Mucosa of stomach (tissue), 1 donor: Measurements from ENCODE around the gene IRGQ.
"Not testable (repeated sequence)": the region's sequence is repeated elsewhere in the genome, so short reads cannot be mapped to it uniquely, and the experiment has no call there.

ENCODE experiments used
- H3K27me3 ChIP-seq: one replicate; pipeline ENCODE4 v1.7.0; 2013; ENCODE audit warnings: mild to moderate bottlenecking, low read length; ENCODE audit not compliant: control insufficient read depth, insufficient read depth
- H3K36me3 ChIP-seq: one replicate; pipeline ENCODE4 v1.7.0; 2013; ENCODE audit warnings: low read length; ENCODE audit not compliant: control insufficient read depth, insufficient read depth
- H3K4me1 ChIP-seq: one replicate; pipeline ENCODE4 v1.7.0; 2013; ENCODE audit warnings: mild to moderate bottlenecking, low read length; ENCODE audit not compliant: control insufficient read depth, insufficient read depth
- H3K4me3 ChIP-seq: one replicate; pipeline ENCODE4 v1.7.0; 2013; ENCODE audit warnings: low read length
- H3K9ac ChIP-seq: one replicate; pipeline ENCODE4 v1.7.0; 2013; ENCODE audit warnings: mild to moderate bottlenecking, low read length, moderate library complexity
- H3K9me3 ChIP-seq: one replicate; pipeline ENCODE4 v1.7.0; 2013; ENCODE audit warnings: mild to moderate bottlenecking, low read length, moderate library complexity; ENCODE audit not compliant: control insufficient read depth
- donor health status: Pancreatic carcinoma.

IRGQ gene

DNA sequence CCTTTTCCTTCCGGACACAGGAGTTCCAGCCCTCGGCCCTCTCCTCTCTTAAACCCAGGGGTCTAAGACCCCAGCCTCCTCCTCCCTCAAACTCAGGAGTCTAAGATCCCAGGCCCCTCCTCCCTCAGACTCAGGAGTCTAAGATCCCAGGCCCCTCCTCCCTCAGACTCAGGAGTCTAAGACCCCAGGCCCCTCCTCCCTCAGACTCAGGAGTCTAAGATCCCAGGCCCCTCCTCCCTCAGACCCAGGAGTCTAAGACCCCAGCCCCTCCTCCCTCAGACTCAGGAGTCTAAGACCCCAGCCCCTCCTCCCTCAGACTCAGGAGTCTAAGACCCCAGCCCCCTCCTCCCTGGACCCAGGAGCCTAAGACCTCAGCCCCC lies 39.6 kb upstream of the IRGQ start:
- H3K9me3 ChIP-seq, H3K4me3 ChIP-seq, H3K36me3 ChIP-seq, H3K9ac ChIP-seq: not testable (repeated sequence)
- H3K27me3 ChIP-seq, result peaks cover 27% of the 10 kb centered on the region
- H3K4me1 ChIP-seq, result peaks cover 12% of the 10 kb centered on the region

DNA sequence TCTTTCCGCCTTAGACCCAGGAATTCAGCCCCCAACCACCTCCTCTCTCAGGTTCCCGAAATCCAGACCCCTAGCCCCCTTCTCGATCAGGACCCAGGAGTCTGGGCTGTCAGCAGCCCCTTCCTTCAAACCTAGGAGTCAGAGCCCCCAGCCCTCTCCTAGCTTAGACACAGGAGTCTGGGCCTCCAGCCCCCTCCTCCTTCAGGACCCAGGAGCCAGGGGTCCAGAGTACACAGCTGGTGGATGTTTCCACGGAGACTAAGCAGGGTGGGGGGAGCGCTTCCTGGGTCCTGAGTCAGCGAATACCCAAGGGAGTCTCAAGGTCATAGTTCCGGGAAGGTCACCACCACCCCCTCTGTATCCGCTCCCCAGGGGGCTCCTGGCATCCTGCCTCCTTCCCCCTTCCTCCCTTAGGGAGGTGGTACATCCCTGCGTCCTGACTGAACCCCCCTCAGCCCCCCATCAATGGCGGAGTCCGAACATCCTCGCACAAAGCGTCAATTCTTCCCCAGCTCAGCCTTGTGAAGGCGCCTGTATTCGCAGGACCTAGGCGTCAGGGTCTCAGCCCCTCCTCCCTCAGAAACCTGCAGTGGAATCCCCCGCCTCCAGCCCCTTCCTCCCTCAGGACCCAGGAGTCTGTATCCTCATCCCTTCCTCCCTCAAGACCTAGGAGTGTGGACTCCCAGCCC lies 39.1 kb upstream of the IRGQ start:
- Histone ChIP-seq H3K9ac (no peak overlapping the region), H3K4me1 (peaks cover 7% of the 10 kb centered on the region), H3K27me3 (peaks cover 22% of the 10 kb centered on the region), H3K4me3 (no peak overlapping the region), H3K36me3 (no peaks in the 10 kb centered on the region), H3K9me3 (peaks cover 5% of the 10 kb centered on the region)

DNA sequence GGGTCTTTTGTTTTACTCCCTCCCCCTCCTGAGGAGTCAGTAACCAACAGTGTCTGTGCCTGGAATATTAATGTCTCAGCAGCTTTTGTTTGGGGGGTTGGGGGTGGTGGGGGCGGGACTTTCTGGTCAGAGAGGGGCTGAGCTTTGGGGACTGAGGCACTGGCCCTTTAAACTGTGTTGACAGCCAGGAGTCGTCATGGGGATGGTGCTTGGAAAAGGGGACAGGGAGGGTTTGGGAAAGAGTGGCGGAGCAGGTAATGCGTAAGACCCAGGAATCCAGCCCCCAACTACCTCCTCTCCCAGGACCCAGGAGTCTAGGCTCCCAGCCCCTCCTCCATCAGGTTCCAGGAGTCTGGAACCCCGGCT lies 38.6 kb upstream of the IRGQ start:
- Histone ChIP-seq H3K9me3 (peaks cover 5% of the 10 kb centered on the region), H3K4me1 (peaks cover 6% of the 10 kb centered on the region), H3K4me3 (no peak overlapping the region), H3K27me3 (peaks cover 22% of the 10 kb centered on the region), H3K36me3 (no peaks in the 10 kb centered on the region), H3K9ac (no peak overlapping the region)

DNA sequence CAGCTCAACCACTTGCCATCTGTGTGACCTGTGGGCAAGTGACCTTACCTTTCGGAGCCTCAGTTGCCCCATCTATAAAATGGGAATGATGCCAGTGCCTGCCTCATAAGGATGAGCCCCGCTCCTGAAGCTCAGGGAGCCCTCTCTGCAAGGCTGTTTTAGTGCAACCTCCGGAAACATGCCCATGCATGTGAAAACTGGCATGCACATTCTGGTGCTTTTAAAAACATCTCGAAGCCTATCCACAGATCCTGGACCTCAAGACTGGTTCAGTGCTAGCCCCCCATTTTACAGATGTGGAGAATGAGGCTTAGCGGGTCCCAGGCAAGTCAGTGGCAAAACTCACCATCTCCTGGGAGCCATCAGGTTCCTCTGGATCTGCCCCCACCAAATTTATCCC lies 38.1 kb upstream of the IRGQ start:
- peaks cover 5% of the 10 kb centered on the region for H3K9me3 ChIP-seq
- H3K4me1 ChIP-seq, result peaks cover 4% of the 10 kb centered on the region
- no peaks in the 10 kb centered on the region for H3K36me3 ChIP-seq
- no peak overlapping the region for H3K9ac ChIP-seq
- no peak overlapping the region for H3K4me3 ChIP-seq
- peaks cover 20% of the 10 kb centered on the region for H3K27me3 ChIP-seq

DNA sequence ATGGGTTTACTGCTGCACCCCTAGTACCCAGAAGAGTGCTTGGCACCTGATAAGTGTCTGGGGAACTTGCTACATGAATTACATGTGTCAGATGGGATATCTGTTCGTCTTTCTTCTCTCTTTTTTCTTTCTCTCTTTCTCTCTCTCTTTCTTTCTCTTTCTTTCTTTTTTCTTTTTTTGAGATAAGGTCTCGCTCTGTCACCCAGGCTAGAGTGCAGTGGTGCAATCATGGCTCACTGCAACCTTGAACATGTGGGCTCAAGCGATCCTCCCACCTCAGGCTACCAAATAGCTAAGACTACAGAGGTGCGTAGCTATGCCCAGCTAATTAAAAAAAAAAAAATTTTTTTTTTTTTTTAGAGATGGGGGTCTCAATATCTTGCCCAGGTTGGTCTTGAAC lies 37.6 kb upstream of the IRGQ start:
- H3K9me3 ChIP-seq, result no peaks in the 10 kb centered on the region
- peaks cover 14% of the 10 kb centered on the region for H3K27me3 ChIP-seq

DNA sequence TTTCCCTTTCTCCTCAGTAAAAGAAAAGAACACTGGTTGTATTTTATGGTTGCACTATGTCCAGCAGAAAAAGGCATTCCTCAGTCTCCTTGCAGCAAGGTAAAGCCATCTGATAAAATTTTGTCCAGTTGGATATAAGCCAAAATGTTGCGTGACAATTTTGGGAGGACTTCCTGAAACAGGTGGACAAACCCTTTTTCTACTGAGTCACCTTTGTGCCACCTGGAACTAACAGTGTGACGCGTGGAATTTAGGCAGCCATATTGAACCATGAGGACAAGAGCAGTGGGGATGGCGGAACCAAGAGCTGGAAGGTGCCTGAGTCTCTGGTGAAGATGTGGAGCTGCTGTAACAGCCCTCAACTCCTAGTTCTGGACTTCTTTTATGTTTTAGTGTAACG lies 35.6 kb upstream of the IRGQ start:
- no peaks in the 10 kb centered on the region for H3K9me3 ChIP-seq
- H3K4me3 ChIP-seq, result no peak overlapping the region
- peaks cover 8% of the 10 kb centered on the region for H3K27me3 ChIP-seq
- H3K4me1 ChIP-seq, result no peaks in the 10 kb centered on the region
- no peaks in the 10 kb centered on the region for H3K36me3 ChIP-seq
- H3K9ac ChIP-seq, result no peak overlapping the region

More for the DNA sequence above, 37.6 kb upstream of the IRGQ start:
- Histone ChIP-seq H3K4me1 (no peaks in the 10 kb centered on the region), H3K36me3 (no peaks in the 10 kb centered on the region), H3K4me3 (no peak overlapping the region), H3K9ac (no peak overlapping the region)

DNA sequence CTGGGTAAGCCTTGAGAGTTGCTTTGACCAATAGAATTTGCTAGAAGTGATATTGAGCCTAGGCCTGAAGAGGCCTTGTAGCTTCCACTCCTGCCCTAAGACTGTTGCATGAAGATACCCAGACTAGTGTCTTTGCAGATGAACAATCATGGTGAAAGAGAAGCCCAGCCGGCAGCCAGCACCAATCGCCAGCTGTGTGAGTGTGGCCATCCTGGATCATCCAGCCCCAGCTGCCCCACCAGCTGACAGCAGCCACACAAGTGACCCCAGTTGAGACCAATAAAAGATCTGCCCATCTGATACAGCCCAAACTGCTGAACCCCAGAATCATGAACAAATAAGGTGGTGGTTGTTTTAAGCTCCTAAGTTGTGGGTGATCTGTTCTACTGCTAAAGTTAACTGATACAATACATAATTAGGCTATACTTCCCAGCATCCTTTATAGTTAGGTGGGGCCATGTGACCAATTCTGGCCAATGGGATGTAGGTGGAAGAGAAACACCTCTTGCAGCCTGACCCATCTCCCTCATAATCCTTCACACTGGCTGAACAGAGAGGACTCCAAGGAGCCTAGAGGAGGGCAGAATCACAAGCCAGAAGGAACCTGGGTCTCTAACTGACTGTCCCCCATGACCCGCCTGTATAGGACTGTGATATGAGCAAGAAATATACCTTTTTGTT lies 32.9 kb upstream of the IRGQ start:
- Histone ChIP-seq H3K9ac (no peak overlapping the region), H3K27me3 (peaks cover 3% of the 10 kb centered on the region)

DNA sequence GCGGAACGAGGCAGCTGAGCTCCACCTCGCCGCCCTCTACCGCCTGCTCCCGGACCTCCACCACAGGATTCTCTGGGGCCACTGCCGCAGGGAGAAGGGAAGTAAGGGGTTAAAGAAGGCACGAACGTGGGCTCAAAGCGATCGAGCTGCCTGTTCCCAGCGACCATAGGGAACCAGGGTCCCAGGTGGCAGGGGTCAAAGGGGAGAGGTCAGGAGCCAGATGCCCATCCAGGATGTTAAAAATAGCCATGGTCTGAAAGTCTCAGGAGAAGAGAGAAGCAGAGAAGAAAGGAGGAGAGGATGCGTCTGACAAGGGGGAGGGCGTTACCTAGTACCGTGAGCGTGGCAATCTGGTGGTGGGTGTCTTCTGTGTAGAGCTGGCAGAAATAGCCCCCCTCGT lies 30.9 kb upstream of the IRGQ start:
- no peak overlapping the region for H3K9ac ChIP-seq
- no peak overlapping the region for H3K4me3 ChIP-seq
- no peaks in the 10 kb centered on the region for H3K4me1 ChIP-seq
- no peaks in the 10 kb centered on the region for H3K36me3 ChIP-seq
- no peaks in the 10 kb centered on the region for H3K27me3 ChIP-seq
- H3K9me3 ChIP-seq, result no peaks in the 10 kb centered on the region

More for the DNA sequence above, 32.9 kb upstream of the IRGQ start:
- no peaks in the 10 kb centered on the region for H3K36me3 ChIP-seq
- no peak overlapping the region for H3K4me3 ChIP-seq
- no peaks in the 10 kb centered on the region for H3K4me1 ChIP-seq
- no peaks in the 10 kb centered on the region for H3K9me3 ChIP-seq

DNA sequence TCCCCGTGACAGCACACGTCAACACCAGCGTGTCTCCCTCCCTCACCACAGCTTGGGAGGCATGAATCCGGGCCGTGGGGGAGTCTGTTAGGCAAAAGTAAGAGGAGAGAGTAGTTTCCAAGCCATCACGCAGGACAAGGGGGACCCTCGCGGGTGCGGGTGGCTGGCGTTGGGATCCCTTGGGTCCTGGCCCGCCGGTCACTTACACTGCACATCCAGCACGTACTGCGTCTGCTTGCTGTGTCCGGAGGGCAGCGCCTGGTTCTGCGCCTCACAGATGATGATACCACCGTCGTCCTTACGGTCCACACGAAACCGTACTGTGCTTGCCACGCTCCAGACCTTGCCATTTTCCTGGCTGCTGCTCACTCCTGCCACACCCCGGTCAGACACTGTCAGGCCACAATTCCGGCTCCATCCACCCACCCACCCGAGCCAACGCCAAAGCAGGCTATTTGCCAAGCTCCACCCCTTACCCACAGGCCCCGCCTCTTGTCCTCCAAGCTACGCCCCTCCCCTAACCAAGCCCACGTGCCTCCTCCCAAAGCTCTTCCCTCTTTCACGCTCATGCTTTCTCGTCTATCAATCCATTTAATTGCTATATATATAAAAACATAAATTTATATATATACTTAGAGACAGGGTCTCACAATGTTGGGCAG lies 30.1 kb upstream of the IRGQ start:
- Histone ChIP-seq H3K36me3 (no peaks in the 10 kb centered on the region), H3K4me3 (no peak overlapping the region), H3K4me1 (no peaks in the 10 kb centered on the region), H3K27me3 (no peaks in the 10 kb centered on the region), H3K9ac (no peak overlapping the region), H3K9me3 (no peaks in the 10 kb centered on the region)

DNA sequence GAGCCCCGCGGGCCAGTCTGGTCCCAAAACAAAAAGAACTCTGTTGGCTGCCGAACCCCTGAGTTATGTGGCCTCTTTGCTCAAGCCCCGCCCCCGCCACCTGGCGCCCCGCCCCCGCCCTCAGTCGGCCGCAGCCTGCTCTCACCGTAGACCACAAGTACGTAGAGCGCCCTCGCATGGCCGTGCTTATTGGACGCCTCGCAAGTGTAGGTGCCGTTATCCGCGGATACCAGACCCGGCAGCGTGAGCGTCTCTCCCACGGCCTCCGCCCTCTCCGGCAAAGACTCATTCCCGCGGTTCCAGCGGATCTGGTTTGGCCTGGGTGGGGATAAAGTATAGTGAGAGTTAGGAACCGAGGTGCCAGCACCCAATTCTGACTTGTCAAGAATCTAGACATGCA lies 29.0 kb upstream of the IRGQ start:
- no peak overlapping the region for H3K9ac ChIP-seq
- no peaks in the 10 kb centered on the region for H3K9me3 ChIP-seq
- no peaks in the 10 kb centered on the region for H3K36me3 ChIP-seq
- H3K4me3 ChIP-seq, result no peak overlapping the region
- peaks cover 8% of the 10 kb centered on the region for H3K4me1 ChIP-seq
- H3K27me3 ChIP-seq, result no peaks in the 10 kb centered on the region

DNA sequence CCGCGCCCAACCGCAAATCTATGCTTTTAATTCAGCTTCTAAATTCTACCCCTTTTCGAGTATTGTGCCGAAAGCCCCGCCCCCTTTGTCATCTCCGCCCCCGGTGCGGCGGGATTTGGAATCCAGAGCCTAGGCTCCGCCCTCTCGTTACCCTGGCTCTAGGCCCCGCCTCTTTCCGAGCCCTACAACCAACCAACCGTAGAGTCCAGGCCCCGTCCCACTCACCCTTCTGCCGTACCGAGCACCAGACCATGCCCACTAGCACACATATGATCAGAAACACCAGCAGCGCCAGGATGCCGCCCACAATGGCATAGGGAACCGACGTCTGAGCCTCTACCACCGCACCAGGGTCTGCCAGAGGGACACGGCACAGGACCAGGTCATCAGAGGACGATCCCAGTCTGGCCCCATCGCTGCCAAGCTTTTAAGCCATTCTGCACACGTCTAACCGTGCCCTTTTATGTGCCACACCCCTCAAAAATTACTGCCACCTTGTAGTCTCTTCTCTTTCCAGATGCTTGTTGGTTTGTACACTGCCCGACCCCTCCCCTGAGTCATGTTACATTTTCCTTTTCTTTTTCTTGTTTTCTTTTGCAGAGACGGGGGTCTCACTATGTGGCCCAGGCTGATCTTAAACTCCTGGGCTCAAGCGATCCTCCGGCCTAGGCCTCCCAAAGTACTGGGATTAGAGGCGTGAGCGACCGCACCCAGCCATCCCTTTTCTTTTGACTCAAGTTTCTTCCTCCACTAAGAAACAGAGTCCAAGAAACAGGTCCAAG lies 28.1 kb upstream of the IRGQ start:
- Histone ChIP-seq H3K4me3 (no peak overlapping the region), H3K9ac (no peak overlapping the region), H3K27me3 (no peaks in the 10 kb centered on the region), H3K4me1 (peaks cover 9% of the 10 kb centered on the region), H3K9me3 (no peaks in the 10 kb centered on the region), H3K36me3 (no peaks in the 10 kb centered on the region)

DNA sequence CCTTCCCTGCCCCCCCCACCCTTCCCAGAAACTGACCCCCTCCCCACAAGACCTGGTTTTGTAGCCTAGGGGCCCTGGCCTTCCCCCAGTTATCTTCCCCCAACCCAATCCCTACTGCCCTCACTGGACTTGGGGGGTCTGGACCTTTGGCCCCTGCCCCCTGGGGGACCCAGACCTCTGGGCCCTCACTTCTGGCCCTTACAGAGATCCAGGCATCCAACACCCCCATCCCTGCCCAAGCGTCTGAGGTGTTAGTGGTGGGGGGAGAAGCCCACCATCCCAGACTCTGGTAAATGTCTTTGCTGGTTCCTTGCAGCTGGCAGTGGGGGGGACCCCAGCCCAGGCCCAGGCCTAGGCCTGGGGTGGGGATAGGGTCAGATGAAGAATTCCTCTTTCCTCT lies 27.0 kb upstream of the IRGQ start:
- no peak overlapping the region for H3K4me3 ChIP-seq
- no peaks in the 10 kb centered on the region for H3K27me3 ChIP-seq
- H3K4me1 ChIP-seq, result peaks cover 13% of the 10 kb centered on the region
- no peaks in the 10 kb centered on the region for H3K36me3 ChIP-seq
- H3K9me3 ChIP-seq, result no peaks in the 10 kb centered on the region
- no peak overlapping the region for H3K9ac ChIP-seq
